CD4-positive, alpha-beta T cell treated with Interleukin-21 for 1 hour (primary cell): ENCODE data around the gene MAG.
"Not testable (repeated sequence)": the region's sequence is repeated elsewhere in the genome, so short reads cannot be mapped to it uniquely, and the experiment has no call there.

Source experiments
- DNase-seq: peaks from one replicate; pipeline ENCODE4 v3.0.0-alpha.2; 2020

Gene MAG

DNA sequence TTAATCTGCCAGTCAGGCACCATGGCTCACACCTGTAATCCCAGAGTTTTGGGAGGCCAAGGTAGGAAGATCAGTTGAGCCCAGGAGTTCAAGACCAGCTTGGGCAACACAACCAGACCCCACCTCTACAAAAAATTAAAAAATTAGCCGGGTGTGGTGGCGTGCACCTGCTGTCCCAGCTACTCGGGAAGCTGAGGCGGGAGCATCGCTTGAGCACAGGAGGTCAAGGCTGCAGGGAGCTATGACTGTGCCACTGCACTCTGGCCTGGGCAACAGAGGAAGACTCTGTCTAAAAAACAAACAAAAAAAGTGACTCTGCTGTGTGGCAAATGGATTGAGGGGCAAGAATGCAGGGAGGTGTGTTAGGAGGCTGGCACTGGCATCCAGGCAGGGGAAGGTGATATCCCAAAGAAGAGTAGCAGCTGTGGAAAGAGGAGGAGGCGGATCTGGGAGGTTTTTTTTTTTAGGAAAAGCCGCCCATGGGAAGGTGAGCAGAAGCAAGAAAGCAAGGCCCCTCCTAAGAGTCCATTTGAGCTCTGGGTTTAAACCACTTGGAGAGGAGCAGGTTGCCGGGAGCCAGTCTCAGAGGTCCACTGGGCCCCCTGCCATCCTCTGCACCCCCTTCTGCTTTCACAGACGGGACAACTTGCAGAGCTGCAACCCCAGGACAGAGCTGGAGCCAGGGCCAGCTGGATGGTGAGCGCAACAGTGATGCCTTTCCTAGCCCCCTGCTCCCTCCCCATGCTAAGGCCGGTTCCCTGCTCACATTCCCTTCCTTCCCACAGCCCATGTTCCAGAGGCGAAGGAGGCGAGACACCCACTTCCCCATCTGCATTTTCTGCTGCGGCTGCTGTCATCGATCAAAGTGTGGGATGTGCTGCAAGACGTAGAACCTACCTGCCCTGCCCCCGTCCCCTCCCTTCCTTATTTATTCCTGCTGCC is 7.5 kb upstream of the MAG start:
- DNase-seq: no peak

- no peak for DNase-seq
These were observed 6.9 kb upstream of the MAG start for GRCh38 chr19:35285095-35285449.

GRCh38 chr19:35285465-35285864 is 6.5 kb upstream of the MAG start:
- DNase-seq: not testable (repeated sequence)

DNA sequence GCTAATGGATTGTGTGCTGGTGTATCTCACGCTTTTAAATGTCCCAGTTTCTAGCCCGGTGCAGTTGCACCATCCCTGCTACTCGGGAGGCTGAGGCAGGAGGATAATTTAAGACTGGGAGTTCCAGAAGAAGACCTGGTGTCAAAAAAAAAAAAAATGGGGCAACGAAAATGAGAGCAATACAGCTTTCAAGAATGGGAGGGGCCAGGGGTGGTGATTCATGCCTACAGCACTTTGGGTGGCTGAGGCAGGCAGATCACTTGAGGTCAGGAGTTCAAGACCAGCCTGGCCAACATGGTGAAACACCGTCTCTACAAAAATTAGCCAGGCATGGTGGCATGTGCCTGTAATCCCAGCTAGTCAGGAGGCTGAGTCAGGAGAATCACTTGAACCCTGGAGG is 5.9 kb upstream of the MAG start:
- DNase-seq: not testable (repeated sequence)

GRCh38 chr19:35287713-35288112 is 4.2 kb upstream of the MAG start:
- DNase-seq: no peak

DNA sequence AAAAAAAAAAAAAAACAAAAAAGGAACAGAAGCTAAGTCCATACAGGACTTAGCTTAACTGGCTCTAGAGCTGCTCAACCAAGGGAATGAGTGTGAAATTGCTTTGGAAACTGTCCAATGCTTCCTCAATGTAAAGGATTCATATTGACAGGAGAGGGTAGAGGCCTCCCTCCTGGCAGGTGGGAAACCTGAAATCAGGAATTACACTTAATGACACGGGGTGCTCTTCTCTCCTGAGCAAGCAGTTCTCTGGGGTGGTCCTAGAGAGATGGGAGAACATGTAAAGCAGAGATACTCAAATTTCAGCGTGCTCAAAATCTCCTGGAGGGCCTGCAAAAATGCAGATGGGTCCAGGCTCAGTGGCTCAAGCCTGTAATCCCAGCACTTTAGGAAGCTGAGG is 3.6 kb upstream of the MAG start:
- no peak for DNase-seq

- no peak for DNase-seq
These were observed 3.1 kb upstream of the MAG start for GRCh38 chr19:35288906-35289305.

DNA sequence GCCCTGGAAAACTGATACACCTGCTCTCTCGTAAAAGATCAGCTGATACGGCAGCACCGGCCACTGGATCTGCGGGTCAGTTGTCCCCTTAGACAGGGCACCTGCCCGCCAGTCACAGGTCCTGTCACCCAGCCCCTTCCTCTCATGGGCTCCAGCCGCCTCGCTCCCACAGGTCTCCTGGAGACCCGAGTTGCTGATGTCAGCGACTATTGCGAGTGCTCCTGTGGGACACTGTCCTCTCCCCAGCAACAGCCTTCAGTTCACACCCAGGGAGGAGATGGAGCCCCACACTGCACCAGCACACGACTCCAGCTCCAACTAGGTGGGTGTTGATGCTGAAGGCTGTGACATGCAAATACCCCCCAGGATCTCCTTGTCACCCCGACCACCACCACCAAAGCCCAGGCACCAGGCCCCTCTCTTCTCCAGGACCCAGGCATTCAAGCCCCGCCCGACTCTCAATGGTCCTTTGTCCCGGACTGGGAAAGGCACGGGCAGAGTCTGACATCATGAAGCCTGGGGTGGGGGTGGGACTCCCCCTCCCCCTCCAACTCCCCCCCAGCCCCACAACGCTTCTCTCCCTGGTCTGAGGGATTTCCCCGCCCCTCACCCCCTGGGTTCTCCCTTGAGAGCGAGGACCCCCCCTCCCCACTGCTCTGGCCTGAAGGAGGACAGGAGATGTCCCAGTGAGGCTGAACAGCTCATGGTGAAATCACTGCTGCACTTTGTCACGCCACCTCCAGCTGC is 1.4 kb upstream of the MAG start:
- DNase-seq: no peak

GRCh38 chr19:35291259-35291658 is 702 bp upstream of the MAG start:
- DNase-seq: no peak

DNA sequence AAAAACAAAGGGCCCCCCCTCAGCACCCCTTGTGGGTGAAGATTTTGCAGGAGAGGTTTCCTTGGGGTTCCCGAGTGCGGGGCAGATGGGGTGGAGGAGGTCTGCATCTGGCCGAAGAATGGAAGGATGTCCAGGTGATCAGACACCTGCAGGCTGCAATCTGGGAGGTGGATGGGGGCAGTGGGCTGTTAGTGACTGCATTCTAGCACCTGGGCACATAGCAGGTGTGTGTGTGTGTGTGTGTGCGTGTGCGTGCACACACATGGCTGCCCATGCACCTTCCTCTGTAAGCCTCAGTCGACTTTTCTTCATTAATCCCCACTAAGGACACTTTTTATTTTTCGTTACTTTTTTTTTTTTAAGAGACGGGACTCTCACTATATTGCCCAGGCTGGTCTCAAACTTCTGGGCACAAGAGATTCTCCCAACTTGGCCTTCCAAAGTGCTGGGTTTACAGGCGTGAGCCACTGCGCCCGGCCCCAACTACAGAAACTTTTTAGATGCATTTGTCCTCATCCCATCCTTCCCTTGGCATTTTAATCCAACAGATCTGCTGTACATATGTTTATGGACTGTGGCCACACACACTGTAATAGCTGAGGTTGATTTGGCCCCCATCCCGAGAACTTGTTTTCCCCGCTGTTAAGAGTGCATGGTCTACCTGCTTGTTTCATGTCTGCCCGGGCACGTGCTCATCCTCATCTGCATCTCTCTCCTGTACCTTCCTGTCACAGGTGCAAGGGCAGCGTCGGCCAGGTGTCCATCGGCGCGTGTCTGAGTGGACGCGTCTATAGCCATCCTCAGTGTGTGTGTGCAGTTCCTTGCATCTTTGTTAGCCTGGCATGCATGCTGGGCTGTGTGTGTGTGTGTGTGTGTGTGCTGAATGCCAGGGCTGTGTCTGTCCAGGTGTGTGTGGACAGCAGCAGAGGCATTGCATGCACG is 731 bp downstream of the MAG start:
- no peak for DNase-seq

DNA sequence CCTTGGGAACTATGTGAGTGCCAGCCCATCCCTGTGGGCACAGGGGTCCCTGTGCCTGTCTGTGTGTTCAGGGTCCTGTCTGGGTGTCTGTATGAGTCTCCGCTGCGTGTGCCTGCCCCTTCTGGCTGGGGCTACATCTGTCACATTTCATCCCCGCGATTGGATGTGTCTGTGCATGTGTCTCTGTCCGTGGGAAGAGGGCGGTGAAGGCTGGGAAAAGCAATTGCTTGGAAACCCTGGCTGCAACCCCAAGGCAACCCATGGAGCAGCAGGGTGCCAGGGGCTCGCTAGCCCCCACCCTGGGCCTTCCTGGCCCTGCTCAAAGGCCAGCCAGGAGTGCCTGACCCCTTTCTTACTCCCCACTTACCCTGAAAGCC is 1.4 kb downstream of the MAG start:
- DNase-seq: no peak

DNA sequence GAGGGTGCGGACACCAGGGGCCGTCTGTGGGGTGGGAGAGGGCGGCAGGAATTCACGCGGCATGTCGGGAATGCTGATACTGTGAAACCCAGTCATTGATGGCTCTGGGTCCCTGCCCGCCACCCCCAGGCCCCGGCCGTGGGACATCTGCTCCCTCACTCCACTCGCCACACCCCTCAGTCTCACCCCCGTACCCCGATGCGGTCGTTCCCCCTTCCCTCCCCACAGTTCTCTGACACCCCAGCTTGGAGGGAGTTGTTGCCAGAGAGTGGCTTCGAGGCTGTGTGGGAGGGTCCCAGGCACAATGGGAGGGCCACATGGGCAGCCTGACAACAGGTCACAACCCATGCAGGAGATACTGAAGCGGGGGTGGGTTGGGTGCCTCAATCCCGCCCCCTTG is 1.8 kb downstream of the MAG start:
- no peak for DNase-seq

DNA sequence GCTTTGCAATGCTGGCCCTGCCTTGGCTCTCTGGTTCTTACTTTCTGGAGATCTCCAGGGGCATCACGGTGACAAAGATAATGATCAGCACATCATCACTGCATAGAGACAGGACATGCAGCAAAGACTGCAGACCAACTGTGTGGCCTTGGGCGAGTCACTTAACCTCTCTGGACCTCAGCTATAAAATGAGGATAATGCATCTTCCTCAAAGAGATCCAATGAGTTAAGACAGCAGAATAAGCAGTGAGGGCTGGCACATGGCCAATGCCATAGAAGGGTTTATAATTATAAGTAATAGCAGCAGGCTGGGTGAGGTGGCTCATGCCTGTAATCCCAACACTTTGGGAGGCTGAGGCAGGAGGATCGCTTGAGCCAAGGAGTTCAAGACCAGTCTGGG is 2.4 kb downstream of the MAG start:
- no peak for DNase-seq

DNA sequence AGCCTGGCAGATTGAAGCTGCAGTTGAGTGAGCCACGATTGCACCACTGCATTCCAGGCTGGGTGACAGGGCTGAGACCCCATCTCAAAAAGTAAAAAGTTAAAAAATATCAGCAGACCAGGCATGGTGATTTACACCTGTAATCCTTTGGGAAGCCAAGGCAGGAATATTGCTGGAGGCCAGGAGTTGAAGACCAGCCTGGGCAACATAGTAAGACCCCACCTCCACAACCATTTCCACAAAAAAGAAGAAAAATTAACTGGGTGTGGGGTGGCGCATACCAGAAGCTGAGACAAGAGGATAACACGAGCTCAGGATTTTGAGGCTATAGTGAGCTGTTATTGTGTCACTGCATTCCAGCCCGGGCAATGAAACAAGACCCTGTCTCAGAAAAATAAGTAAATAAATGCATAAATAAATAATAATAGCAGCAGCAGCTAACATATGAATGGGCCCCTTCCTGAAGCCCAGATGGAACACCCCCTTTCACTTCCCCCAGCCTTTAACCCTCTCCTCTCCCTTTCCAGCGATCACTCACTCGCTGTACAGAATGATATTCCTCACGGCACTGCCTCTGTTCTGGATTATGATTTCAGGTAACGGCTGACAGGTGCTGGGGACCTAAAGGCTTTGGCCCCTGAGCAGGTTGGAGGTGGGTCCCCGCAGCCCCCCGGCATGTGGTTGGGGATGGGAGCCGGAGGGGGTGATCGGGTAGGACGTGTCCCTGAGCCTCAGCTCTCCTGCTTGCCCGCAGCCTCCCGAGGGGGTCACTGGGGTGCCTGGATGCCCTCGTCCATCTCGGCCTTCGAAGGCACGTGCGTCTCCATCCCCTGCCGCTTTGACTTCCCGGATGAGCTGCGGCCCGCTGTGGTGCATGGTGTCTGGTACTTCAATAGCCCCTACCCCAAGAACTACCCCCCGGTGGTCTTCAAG is 3.2 kb downstream of the MAG start:
- no peak for DNase-seq

DNA sequence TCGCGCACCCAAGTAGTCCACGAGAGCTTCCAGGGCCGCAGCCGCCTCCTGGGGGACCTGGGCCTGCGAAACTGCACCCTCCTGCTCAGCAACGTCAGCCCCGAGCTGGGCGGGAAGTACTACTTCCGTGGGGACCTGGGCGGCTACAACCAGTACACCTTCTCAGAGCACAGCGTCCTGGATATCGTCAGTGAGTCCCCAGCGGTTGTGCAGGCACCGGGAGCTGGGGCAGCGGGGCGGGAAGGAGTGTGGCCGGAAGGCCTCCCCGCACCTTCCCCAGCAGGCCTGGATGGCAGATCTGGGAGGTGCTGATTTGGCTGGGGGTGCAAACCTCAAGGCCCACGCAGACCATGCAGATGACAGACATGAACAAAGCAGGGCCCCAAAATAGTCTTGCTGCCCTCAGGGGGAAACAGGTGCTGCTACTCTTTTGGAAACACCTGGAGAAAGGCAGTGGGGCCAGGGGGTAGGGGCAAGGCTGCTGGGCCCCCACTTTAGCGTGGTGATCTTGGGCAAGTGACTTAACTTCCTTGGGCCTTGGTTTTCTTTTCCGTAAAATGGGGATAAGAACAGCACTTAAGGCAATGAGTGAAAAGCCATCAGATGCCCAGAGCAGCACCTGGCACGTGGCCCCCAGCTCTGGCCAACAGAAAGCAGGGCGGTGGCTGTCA is 4.0 kb downstream of the MAG start:
- peak; percentile 20 for DNase-seq

GRCh38 chr19:35296644-35297514 is 4.9 kb downstream of the MAG start:
- no peak for DNase-seq

GRCh38 chr19:35297515-35297848 is 5.5 kb downstream of the MAG start:
- no peak for DNase-seq

DNA sequence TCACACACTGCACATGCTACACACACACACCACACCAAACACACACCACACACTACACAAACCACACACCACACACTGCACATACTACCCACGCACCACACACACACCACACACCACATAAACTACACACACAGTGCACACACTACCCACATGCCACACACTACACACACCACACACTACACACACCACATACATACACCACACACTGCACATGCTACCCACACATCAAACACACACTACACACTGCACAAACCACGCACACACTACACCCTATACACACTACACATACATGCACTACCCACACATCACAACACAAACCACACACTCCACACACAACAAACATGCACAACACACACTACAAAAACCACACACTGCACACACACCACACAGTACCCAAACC is 6.0 kb downstream of the MAG start:
- DNase-seq: no peak

DNA sequence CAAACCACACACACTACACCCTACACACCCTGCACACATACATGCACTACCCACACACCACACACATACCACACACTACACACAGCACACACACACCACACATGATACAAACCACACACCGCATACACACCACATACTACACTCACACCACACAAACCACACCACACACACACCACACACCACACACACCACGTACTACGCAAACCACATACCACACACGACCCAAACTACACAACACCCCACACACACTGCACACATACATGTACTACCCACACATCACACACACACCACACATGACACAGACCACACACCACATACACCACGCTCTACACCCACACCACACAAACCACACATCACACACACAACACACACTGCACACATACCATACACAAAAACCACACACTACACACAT is 6.6 kb downstream of the MAG start:
- DNase-seq: no peak

DNA sequence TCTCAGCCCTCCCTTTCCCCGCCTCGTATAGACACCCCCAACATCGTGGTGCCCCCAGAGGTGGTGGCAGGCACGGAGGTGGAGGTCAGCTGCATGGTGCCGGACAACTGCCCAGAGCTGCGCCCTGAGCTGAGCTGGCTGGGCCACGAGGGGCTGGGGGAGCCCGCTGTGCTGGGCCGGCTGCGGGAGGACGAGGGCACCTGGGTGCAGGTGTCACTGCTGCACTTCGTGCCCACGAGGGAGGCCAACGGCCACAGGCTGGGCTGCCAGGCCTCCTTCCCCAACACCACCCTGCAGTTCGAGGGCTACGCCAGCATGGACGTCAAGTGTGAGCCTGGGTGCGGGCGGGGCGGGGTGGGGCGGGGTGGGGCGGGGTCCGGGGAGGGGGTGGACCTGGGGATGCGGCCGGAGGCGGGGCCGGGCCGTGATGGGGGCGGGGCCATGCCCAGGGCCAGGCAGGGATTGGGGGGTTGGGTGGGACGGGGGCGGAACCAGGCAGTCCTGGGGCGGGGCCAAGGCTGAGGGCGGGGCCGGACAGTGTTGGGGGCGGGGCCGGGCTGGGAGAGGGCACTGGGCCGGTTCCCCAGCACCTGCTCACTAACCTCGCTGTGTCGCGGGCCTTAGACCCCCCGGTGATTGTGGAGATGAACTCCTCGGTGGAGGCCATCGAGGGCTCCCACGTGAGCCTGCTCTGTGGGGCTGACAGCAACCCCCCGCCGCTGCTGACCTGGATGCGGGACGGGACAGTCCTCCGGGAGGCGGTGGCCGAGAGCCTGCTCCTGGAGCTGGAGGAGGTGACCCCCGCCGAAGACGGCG is 7.8 kb downstream of the MAG start:
- no peak for DNase-seq
